Activated naive CD8-positive, alpha-beta T cell treated with anti-CD3 and anti-CD28 coated beads, Interleukin-2, amount 50 U/mL, for 24 hours (primary cell): Measurements from ENCODE around the gene NOXO1.
"Not testable (repeated sequence)": the region's sequence is repeated elsewhere in the genome, so short reads cannot be mapped to it uniquely, and the experiment has no call there.

Source experiments
- ATAC-seq: fragments of 150-1000 bp; cut with Tn5 transposase; one replicate; pipeline ENCODE4 v1.10.0; 2021
- DNase-seq: peaks from one replicate; pipeline ENCODE4 v3.0.0; 2021
- H3K27ac Mint-ChIP-seq: one replicate; pipeline ENCODE4 v1.8.0; 2021; ENCODE audit warnings: mild to moderate bottlenecking, mixed read lengths
- H3K27me3 Mint-ChIP-seq: one replicate; pipeline ENCODE4 v1.8.0; 2021; ENCODE audit warnings: mixed read lengths
- H3K36me3 Mint-ChIP-seq: one replicate; pipeline ENCODE4 v1.8.0; 2021; ENCODE audit warnings: low read depth, mixed read lengths
- H3K4me1 Mint-ChIP-seq: one replicate; pipeline ENCODE4 v1.8.0; 2021; ENCODE audit warnings: mixed read lengths
- H3K4me3 Mint-ChIP-seq: one replicate; pipeline ENCODE4 v1.8.0; 2021; ENCODE audit warnings: mild to moderate bottlenecking, moderate library complexity, mixed read lengths
- H3K9me3 Mint-ChIP-seq: one replicate; pipeline ENCODE4 v1.8.0; 2021; ENCODE audit warnings: mixed read lengths

The NOXO1 gene

GRCh38 chr16:1958715-1959268, 22.5 kb downstream of the NOXO1 start:
- no peak for DNase-seq
- Mint-ChIP-seq H3K4me3 (peak overlapping the region; percentile 100), H3K36me3 (peaks cover 37% of the 10 kb centered on the region), H3K27me3 (no peaks in the 10 kb centered on the region), H3K4me1 (peaks cover 33% of the 10 kb centered on the region), H3K9me3 (no peaks in the 10 kb centered on the region), H3K27ac (peak overlapping the region; percentile 100)
- no peak for ATAC-seq

GRCh38 chr16:1958143-1958491, 23.2 kb downstream of the NOXO1 start:
- H3K9me3 Mint-ChIP-seq, DNase-seq, H3K27ac Mint-ChIP-seq, H3K27me3 Mint-ChIP-seq, H3K4me3 Mint-ChIP-seq, ATAC-seq: not testable (repeated sequence)
- Mint-ChIP-seq H3K4me1 (peaks cover 29% of the 10 kb centered on the region), H3K36me3 (peaks cover 31% of the 10 kb centered on the region)

- H3K9me3 Mint-ChIP-seq, H3K27ac Mint-ChIP-seq, H3K27me3 Mint-ChIP-seq, ATAC-seq, H3K4me3 Mint-ChIP-seq: not testable (repeated sequence)
- peaks cover 25% of the 10 kb centered on the region for H3K36me3 Mint-ChIP-seq
- H3K4me1 Mint-ChIP-seq, result peaks cover 28% of the 10 kb centered on the region
- DNase-seq, result peak; percentile 1
These were observed 23.7 kb downstream of the NOXO1 start for GRCh38 chr16:1957434-1958142.

GRCh38 chr16:1953734-1954133, 27.5 kb downstream of the NOXO1 start:
- no peak overlapping the region for H3K4me3 Mint-ChIP-seq
- no peaks in the 10 kb centered on the region for H3K36me3 Mint-ChIP-seq
- no peak overlapping the region for H3K27ac Mint-ChIP-seq
- no peaks in the 10 kb centered on the region for H3K27me3 Mint-ChIP-seq
- ATAC-seq (no peak), DNase-seq (no peak)
- peaks cover 3% of the 10 kb centered on the region for H3K4me1 Mint-ChIP-seq
- H3K9me3 Mint-ChIP-seq, result no peaks in the 10 kb centered on the region

- no peak overlapping the region for H3K4me3 Mint-ChIP-seq
- H3K27me3 Mint-ChIP-seq, result no peaks in the 10 kb centered on the region
- H3K36me3 Mint-ChIP-seq, result no peaks in the 10 kb centered on the region
- ATAC-seq (no peak), DNase-seq (no peak)
- H3K9me3 Mint-ChIP-seq, result no peaks in the 10 kb centered on the region
- no peak overlapping the region for H3K27ac Mint-ChIP-seq
- H3K4me1 Mint-ChIP-seq, result peaks cover 3% of the 10 kb centered on the region
These were observed 30.7 kb downstream of the NOXO1 start for GRCh38 chr16:1950559-1950958.

- Mint-ChIP-seq H3K27me3 (no peaks in the 10 kb centered on the region), H3K9me3 (no peaks in the 10 kb centered on the region), H3K36me3 (no peaks in the 10 kb centered on the region), H3K4me1 (peaks cover 3% of the 10 kb centered on the region), H3K4me3 (no peak overlapping the region), H3K27ac (no peak overlapping the region)
- ATAC-seq (no peak), DNase-seq (no peak)
These were observed 31.2 kb downstream of the NOXO1 start for GRCh38 chr16:1950047-1950446.

GRCh38 chr16:1949507-1949906, 31.8 kb downstream of the NOXO1 start:
- DNase-seq (no peak), ATAC-seq (no peak)
- Mint-ChIP-seq H3K27ac (no peak overlapping the region), H3K9me3 (no peaks in the 10 kb centered on the region), H3K4me1 (peaks cover 3% of the 10 kb centered on the region), H3K36me3 (no peaks in the 10 kb centered on the region), H3K27me3 (no peaks in the 10 kb centered on the region), H3K4me3 (no peak overlapping the region)

- ATAC-seq (no peak), DNase-seq (no peak)
- Mint-ChIP-seq H3K36me3 (no peaks in the 10 kb centered on the region), H3K4me3 (no peak overlapping the region), H3K9me3 (no peaks in the 10 kb centered on the region), H3K27me3 (no peaks in the 10 kb centered on the region), H3K4me1 (peaks cover 16% of the 10 kb centered on the region), H3K27ac (no peak overlapping the region)
These were observed 33.9 kb downstream of the NOXO1 start for GRCh38 chr16:1947369-1947670.

GRCh38 chr16:1946495-1947368, 34.5 kb downstream of the NOXO1 start:
- Mint-ChIP-seq H3K4me1 (peaks cover 22% of the 10 kb centered on the region), H3K27ac (no peak overlapping the region), H3K9me3 (no peaks in the 10 kb centered on the region), H3K4me3 (no peak overlapping the region), H3K36me3 (no peaks in the 10 kb centered on the region), H3K27me3 (no peaks in the 10 kb centered on the region)
- DNase-seq (no peak), ATAC-seq (no peak)

- Mint-ChIP-seq H3K27me3 (no peaks in the 10 kb centered on the region), H3K36me3 (no peaks in the 10 kb centered on the region), H3K4me3 (no peak overlapping the region), H3K27ac (no peak overlapping the region), H3K9me3 (no peaks in the 10 kb centered on the region), H3K4me1 (peaks cover 26% of the 10 kb centered on the region)
- ATAC-seq (no peak), DNase-seq (no peak)
These were observed 35.5 kb downstream of the NOXO1 start for GRCh38 chr16:1945559-1946391.

- H3K27ac Mint-ChIP-seq, result peak overlapping the region; percentile 85
- H3K27me3 Mint-ChIP-seq, result no peaks in the 10 kb centered on the region
- H3K36me3 Mint-ChIP-seq, result no peaks in the 10 kb centered on the region
- DNase-seq (no peak), ATAC-seq (no peak)
- H3K9me3 Mint-ChIP-seq, result no peaks in the 10 kb centered on the region
- H3K4me1 Mint-ChIP-seq, result peaks cover 26% of the 10 kb centered on the region
- peak overlapping the region; percentile 87 for H3K4me3 Mint-ChIP-seq
These were observed 36.6 kb downstream of the NOXO1 start for GRCh38 chr16:1944612-1945199.

GRCh38 chr16:1942810-1943726, 38.2 kb downstream of the NOXO1 start, which contains the start of gene MSRB1:
MSRB1 (minus strand) TSS chr16:1943199; CDS start chr16:1943156, 43 bp downstream.
- H3K27ac Mint-ChIP-seq, result peak within 1 kb of the TSS; percentile 85
- H3K4me1 Mint-ChIP-seq, result peaks cover 26% of the 10 kb centered on the region
- peaks cover 2% of the 10 kb centered on the region for H3K36me3 Mint-ChIP-seq
- H3K27me3 Mint-ChIP-seq, result no peaks in the 10 kb centered on the region
- H3K9me3 Mint-ChIP-seq, result no peaks in the 10 kb centered on the region
- peak within 1 kb of the TSS; percentile 87 for H3K4me3 Mint-ChIP-seq
- DNase-seq (peak; percentile 100), ATAC-seq (peak; percentile 93)

GRCh38 chr16:1942047-1942809, 39.0 kb downstream of the NOXO1 start:
- Mint-ChIP-seq H3K9me3 (no peaks in the 10 kb centered on the region), H3K27ac (no peak overlapping the region), H3K4me1 (peaks cover 26% of the 10 kb centered on the region), H3K36me3 (peaks cover 4% of the 10 kb centered on the region), H3K4me3 (peak overlapping the region; percentile 87), H3K27me3 (no peaks in the 10 kb centered on the region)
- DNase-seq (no peak), ATAC-seq (no peak)
